ENCODE results near the gene OR8J1. TPM values are rescaled to one million over a fixed set of nuclear protein-coding genes. Genes with fewer than 3 reads are reported as not detected.

The OR8J1 gene
- total RNA-seq, 2 experiments from 2014 or later: not detected

Other genes starting within 250 kb of the OR8J1 start
- gene OR8H3, start 231.9 kb upstream of the OR8J1 start, total RNA-seq: not detected
- gene OR8J3, start 214.1 kb upstream of the OR8J1 start, total RNA-seq: not detected
- gene OR8K5, start 194.0 kb upstream of the OR8J1 start, total RNA-seq: not detected
- not detected for gene OR5J2, start 177.7 kb upstream of the OR8J1 start, total RNA-seq
- gene OR5T2, start 120.0 kb upstream of the OR8J1 start, total RNA-seq: not detected
- not detected for gene OR5T3, start 102.0 kb upstream of the OR8J1 start, total RNA-seq
- not detected for gene OR5T1, start 80.1 kb upstream of the OR8J1 start, total RNA-seq
- gene OR8H1, start 62.0 kb upstream of the OR8J1 start, total RNA-seq: not detected
- gene OR8K3, start 39.1 kb upstream of the OR8J1 start, total RNA-seq: not detected
- not detected for gene OR8K1, start 8.3 kb upstream of the OR8J1 start, total RNA-seq
- gene OR8U1, start 21.3 kb downstream of the OR8J1 start, total RNA-seq: not detected
- not detected for gene OR5AL1, start 58.4 kb downstream of the OR8J1 start, total RNA-seq
- gene OR5M3, start 119.1 kb downstream of the OR8J1 start, total RNA-seq: not detected
- not detected for gene OR5M8, start 137.1 kb downstream of the OR8J1 start, total RNA-seq
- not detected for gene OR5M11, start 189.0 kb downstream of the OR8J1 start, total RNA-seq
- not detected for gene OR5M10, start 223.4 kb downstream of the OR8J1 start, total RNA-seq